Measurements from ENCODE around the gene SSB.

GRCh38 chr2:169771612-169772011 lies 27.1 kb upstream of the SSB start:
- TF ChIP-seq CTCF (IDR thresholded peaks at IDR 0.05) (no peak), ZFX (IDR thresholded peaks at IDR 0.05; ENCODE audit: borderline replicate concordance) (no peak)
